K562 (cell line): Measurements from ENCODE around the gene TNNT1. TPM values are rescaled to one million over a fixed set of nuclear protein-coding genes. Genes with fewer than 3 reads are reported as not detected.
A peak's percentile ranks its signal among the peaks of the same experiment; 100 is the strongest.

Source experiments
- ARID3B ChIP-seq: fragments of 250-450 bp; sonication (Bioruptor Pico); IDR thresholded peaks from 2 replicates; pipeline ENCODE4 v1.4.0; 2020; ENCODE audit warnings: borderline replicate concordance
- CREM ChIP-seq: IDR thresholded peaks from 2 replicates; pipeline ENCODE4 v1.6.1; 2014; ENCODE audit warnings: antibody characterized with exemption, low read depth
- ETV5 ChIP-seq: sonication (generic); formaldehyde crosslinking; IDR thresholded peaks from 2 replicates; pipeline ENCODE4 v1.4.0; 2020; ENCODE audit warnings: low read depth, mild to moderate bottlenecking, missing genetic modification reagents
- FOXO4 ChIP-seq: fragments of 450-650 bp; formaldehyde crosslinking; IDR thresholded peaks from 2 replicates; pipeline ENCODE4 v1.4.0; 2020; ENCODE audit warnings: mild to moderate bottlenecking, moderate library complexity
- FOXP1 ChIP-seq: sonication (generic); formaldehyde crosslinking; IDR thresholded peaks from 2 replicates; pipeline ENCODE4 v1.8.0; 2022; ENCODE audit warnings: mild to moderate bottlenecking, missing genetic modification reagents
- GATA2 ChIP-seq: sonication (generic); formaldehyde crosslinking; IDR thresholded peaks from 2 replicates; pipeline ENCODE4 v1.4.0; 2020; ENCODE audit warnings: mild to moderate bottlenecking, missing genetic modification reagents
- GTF2F1 ChIP-seq: IDR thresholded peaks from 2 replicates; pipeline ENCODE4 v1.6.1; 2011; ENCODE audit warnings: low read depth, low read length, improper control_type of control experiment
- JUNB ChIP-seq: fragments of 450-650 bp; formaldehyde crosslinking; conservative IDR thresholded peaks from 2 replicates; pipeline ENCODE4 v1.4.0; 2020; ENCODE audit warnings: mild to moderate bottlenecking
- KLF10 ChIP-seq: fragments of 250-450 bp; sonication (Bioruptor Pico); IDR thresholded peaks from 2 replicates; pipeline ENCODE4 v1.6.1; 2021; ENCODE audit warnings: matching md5 sums
- MAZ ChIP-seq, 2 experiments: fragments of 450-650 bp in 1 of 2; sonication (generic) in 1 of 2; formaldehyde crosslinking; IDR thresholded peaks in 1 of 2; conservative IDR thresholded peaks in 1 of 2; 2 replicates each; pipeline versions ENCODE4 v1.4.0 to v1.5.0; 2020; ENCODE audit warnings: mild to moderate bottlenecking in 1 of 2, missing genetic modification reagents in 1 of 2
- NFIC ChIP-seq: fragments of 450-650 bp; IDR thresholded peaks from 2 replicates; pipeline ENCODE4 v1.6.1; 2017; ENCODE audit warnings: mild to moderate bottlenecking, inconsistent platforms
- NR0B1 ChIP-seq: fragments of 450-650 bp; IDR thresholded peaks from one replicate; pipeline ENCODE4 v1.6.1; 2018; ENCODE audit warnings: mild to moderate bottlenecking, moderate library complexity; ENCODE audit not compliant: partially characterized antibody
- NR1H2 ChIP-seq: sonication (generic); formaldehyde crosslinking; IDR thresholded peaks from 2 replicates; pipeline ENCODE4 v1.4.0; 2020; ENCODE audit warnings: mild to moderate bottlenecking, missing genetic modification reagents
- POLR3A ChIP-seq: IDR thresholded peaks from 2 replicates; pipeline ENCODE4 v1.6.1; 2011; ENCODE audit warnings: borderline replicate concordance, mild to moderate bottlenecking, moderate library complexity; ENCODE audit not compliant: insufficient read length, insufficient read depth; ENCODE audit errors: extremely low read depth
- RBBP5 ChIP-seq: fragments of 200-600 bp; sonication (generic); IDR thresholded peaks from 2 replicates; pipeline ENCODE4 v1.6.1; 2012; ENCODE audit warnings: borderline replicate concordance, mild to moderate bottlenecking, low read length, control low read depth, inconsistent platforms; ENCODE audit not compliant: insufficient read depth, poor library complexity, severe bottlenecking
- TBP ChIP-seq: optimal IDR thresholded peaks from 2 replicates; pipeline ENCODE3; 2011; ENCODE audit warnings: low read depth, low read length, improper control_type of control experiment
- U2AF2 ChIP-seq: fragments of 200-400 bp; formaldehyde crosslinking; optimal IDR thresholded peaks from 2 replicates; pipeline ENCODE3; 2017; ENCODE audit warnings: low read depth, mild to moderate bottlenecking, low read length
- XRCC3 ChIP-seq: fragments of 450-650 bp; IDR thresholded peaks from 2 replicates; pipeline ENCODE4 v1.6.1; 2017; ENCODE audit warnings: mild to moderate bottlenecking, moderate library complexity
- ZNF41 ChIP-seq: fragments of 250-450 bp; sonication (Bioruptor Pico); conservative IDR thresholded peaks from 2 replicates; pipeline ENCODE4 v1.4.0; 2020; ENCODE audit warnings: mild to moderate bottlenecking
- ZNF431 ChIP-seq: sonication (generic); formaldehyde crosslinking; IDR thresholded peaks from 2 replicates; pipeline ENCODE4 v1.8.0; 2022; ENCODE audit warnings: mild to moderate bottlenecking, missing genetic modification reagents
- polyA plus RNA-seq, 8 experiments: library from polyadenylated mRNA; depleted of rRNA in 4 of 8; stranded (reverse) in 5 of 8; unstranded in 3 of 8; fragments of >200 nt; fragmentation: Nextera tagmentation in 2 of 8; fragmentation: Illumina TruSeq in 1 of 8; extraction: Ambion mirVana in 2 of 8; extraction: Trizol in 1 of 8; gene quantifications; 2 replicates each; pipeline versions ENCODE4 v1.2.1 to v1.2.3, GENCODE V29; 2011 to 2014; ENCODE audit warnings: inconsistent platforms in 1 of 8, missing spikeins in 1 of 8
- total RNA-seq, 7 experiments: library from RNA; depleted of rRNA in 6 of 7; stranded (reverse); fragments of >200 nt in 6 of 7; fragmentation: Illumina TruSeq in 2 of 7; extraction: Trizol in 2 of 7; gene quantifications; 2 replicates each; pipeline versions ENCODE4 v1.2.1 to v1.2.3, GENCODE V29; 2011 to 2021; ENCODE audit warnings: low replicate concordance in 1 of 7
- TF ChIP-seq, protein P1 (sequence below): fragments of 450-650 bp; IDR thresholded peaks from 2 replicates; pipeline ENCODE4 v1.7.1; 2018; ENCODE audit warnings: mild to moderate bottlenecking, low read depth; ENCODE audit not compliant: partially characterized antibody

Gene TNNT1
- total and polyA plus RNA-seq, 9 of the 15 experiments (the other 6 are each of a cell fraction or from before 2014, with no cell fraction given): 31.8 to 390 (median 227) TPM

DNA sequence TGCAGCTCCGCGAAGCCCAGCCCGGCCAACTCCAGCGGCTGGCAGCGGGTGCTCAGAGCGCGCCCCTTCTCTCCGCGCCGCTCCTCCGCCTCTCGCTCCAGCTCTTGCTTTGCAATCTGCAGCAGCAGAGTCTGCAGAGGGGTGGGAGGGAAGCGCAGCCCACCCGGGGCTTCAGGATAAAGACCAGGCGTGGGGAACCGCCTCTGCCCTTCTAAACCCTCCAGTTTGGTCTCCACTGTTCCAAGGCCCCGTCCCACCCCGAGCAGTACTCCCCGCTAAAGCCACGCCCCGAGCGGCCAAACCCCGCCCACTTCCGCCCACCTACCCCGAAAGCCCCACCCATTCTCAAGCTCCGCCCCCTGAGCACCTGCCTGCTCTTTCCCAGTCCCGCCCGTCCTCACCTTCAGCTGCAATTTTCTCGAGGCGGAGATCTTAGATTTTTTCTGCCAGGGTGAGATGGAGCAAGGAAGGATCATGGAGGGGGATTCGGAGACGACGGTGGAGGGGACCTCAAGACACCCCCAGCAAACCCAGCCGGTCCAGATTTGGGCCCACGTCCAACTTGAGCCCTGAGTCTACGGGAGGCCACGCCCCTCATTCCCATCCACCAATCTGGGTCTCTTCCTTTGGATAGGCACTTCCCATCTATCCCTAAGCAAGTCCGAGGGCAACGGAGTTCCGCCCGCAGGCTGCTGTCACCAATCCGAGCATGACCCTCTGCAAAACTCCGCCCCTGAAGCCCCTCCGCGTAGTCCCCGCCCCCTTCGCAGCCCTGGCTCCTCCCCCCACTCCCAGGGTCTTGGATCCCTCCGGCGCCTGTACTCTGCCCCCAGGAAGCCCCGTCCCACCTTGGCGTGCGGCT is 7.4 kb upstream of the TNNT1 start (continued):
- no peak for TF ChIP-seq FOXO4 (CRISPR knock-in tag)
- TF ChIP-seq RBBP5: peak; percentile 33
- TF ChIP-seq ZNF41 (CRISPR knock-in tag): no peak
- 0 out of 2 replicates have a peak, but pooled peaks have one; percentile 8 for TF ChIP-seq CREM
- no peak for TF ChIP-seq NR0B1
- no peak for TF ChIP-seq NR1H2 (CRISPR knock-in tag)
- TF ChIP-seq ETV5 (CRISPR knock-in tag): 0 out of 2 replicates have a peak, but pooled peaks have one; percentile 12
- TF ChIP-seq MAZ (CRISPR knock-in tag; conservative IDR thresholded peaks at IDR 0.05 in 1 of 2, IDR thresholded peaks at IDR 0.05 in 1 of 2): peak in 1 of 2 experiments; percentile 29; a peak in 1 of 4 replicates
- no peak for TF ChIP-seq FOXP1 (CRISPR knock-in tag)
- no peak for TF ChIP-seq XRCC3
- peak; percentile 93 for TF ChIP-seq NFIC
- no peak for TF ChIP-seq POLR3A
- TF ChIP-seq U2AF2: no peak
- TF ChIP-seq KLF10 (CRISPR knock-in tag): no peak
- no peak for TF ChIP-seq ARID3B (CRISPR knock-in tag)
- TF ChIP-seq JUNB: no peak
- peak; percentile 28 for TF ChIP-seq TBP
- 0 out of 2 replicates have a peak, but pooled peaks have one; percentile 31 for TF ChIP-seq ZNF431 (CRISPR knock-in tag)
- TF ChIP-seq, protein P1, sequence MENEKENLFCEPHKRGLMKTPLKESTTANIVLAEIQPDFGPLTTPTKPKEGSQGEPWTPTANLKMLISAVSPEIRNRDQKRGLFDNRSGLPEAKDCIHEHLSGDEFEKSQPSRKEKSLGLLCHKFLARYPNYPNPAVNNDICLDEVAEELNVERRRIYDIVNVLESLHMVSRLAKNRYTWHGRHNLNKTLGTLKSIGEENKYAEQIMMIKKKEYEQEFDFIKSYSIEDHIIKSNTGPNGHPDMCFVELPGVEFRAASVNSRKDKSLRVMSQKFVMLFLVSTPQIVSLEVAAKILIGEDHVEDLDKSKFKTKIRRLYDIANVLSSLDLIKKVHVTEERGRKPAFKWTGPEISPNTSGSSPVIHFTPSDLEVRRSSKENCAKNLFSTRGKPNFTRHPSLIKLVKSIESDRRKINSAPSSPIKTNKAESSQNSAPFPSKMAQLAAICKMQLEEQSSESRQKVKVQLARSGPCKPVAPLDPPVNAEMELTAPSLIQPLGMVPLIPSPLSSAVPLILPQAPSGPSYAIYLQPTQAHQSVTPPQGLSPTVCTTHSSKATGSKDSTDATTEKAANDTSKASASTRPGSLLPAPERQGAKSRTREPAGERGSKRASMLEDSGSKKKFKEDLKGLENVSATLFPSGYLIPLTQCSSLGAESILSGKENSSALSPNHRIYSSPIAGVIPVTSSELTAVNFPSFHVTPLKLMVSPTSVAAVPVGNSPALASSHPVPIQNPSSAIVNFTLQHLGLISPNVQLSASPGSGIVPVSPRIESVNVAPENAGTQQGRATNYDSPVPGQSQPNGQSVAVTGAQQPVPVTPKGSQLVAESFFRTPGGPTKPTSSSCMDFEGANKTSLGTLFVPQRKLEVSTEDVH: no peak
- TF ChIP-seq GATA2: no peak
- TF ChIP-seq GTF2F1: no peak
